Astrocyte (in vitro differentiated cells and primary cell): ENCODE data around the gene MYMK. TPM values are rescaled to one million over a fixed set of nuclear protein-coding genes. Genes with fewer than 3 reads are reported as not detected.

Experiments used
- DNase-seq: peaks from one replicate; pipeline ENCODE4 v3.0.0-alpha.2; 2010; ENCODE audit warnings: low read depth
- FAIRE-seq: peaks from 2 replicates; lab custom pipeline; 2011; peaks lifted over from hg19 to GRCh38; lab: Jason Lieb, UNC
- H2AFZ ChIP-seq: 2 replicates; pipeline ENCODE4 v1.6.0; 2012; ENCODE audit warnings: low read depth, low read length, inconsistent platforms
- H3K27ac ChIP-seq: 2 replicates; pipeline ENCODE4 v1.5.1; 2011; ENCODE audit warnings: low read depth, low read length, inconsistent platforms
- H3K27me3 ChIP-seq: 2 replicates; pipeline ENCODE4 v1.6.0; 2011; ENCODE audit warnings: low read length, inconsistent platforms; ENCODE audit not compliant: insufficient read depth
- H3K36me3 ChIP-seq: 2 replicates; pipeline ENCODE4 v1.5.1; 2011; ENCODE audit warnings: low read length, inconsistent platforms; ENCODE audit not compliant: insufficient read depth
- H3K4me1 ChIP-seq: 2 replicates; pipeline ENCODE4 v1.5.1; 2011; ENCODE audit warnings: low read length, inconsistent platforms; ENCODE audit not compliant: insufficient read depth
- H3K4me2 ChIP-seq: 2 replicates; pipeline ENCODE4 v1.6.0; 2012; ENCODE audit warnings: low read length, inconsistent platforms
- H3K4me3 ChIP-seq: 2 replicates; pipeline ENCODE4 v1.5.1; 2011; ENCODE audit warnings: low read depth, mild to moderate bottlenecking, low read length, inconsistent platforms; ENCODE audit not compliant: insufficient read depth
- H3K79me2 ChIP-seq: 2 replicates; pipeline ENCODE4 v1.6.0; 2012; ENCODE audit warnings: mild to moderate bottlenecking, low read length, inconsistent platforms; ENCODE audit not compliant: insufficient read depth
- H3K9ac ChIP-seq: 2 replicates; pipeline ENCODE4 v1.6.0; 2012; ENCODE audit warnings: mild to moderate bottlenecking, low read length, inconsistent platforms
- H3K9me3 ChIP-seq: 2 replicates; pipeline ENCODE4 v1.5.1; 2012; ENCODE audit warnings: low read depth, mild to moderate bottlenecking, low read length, inconsistent platforms; ENCODE audit not compliant: insufficient read depth
- H4K20me1 ChIP-seq: 2 replicates; pipeline ENCODE4 v1.6.0; 2012; ENCODE audit warnings: low read length, inconsistent platforms; ENCODE audit not compliant: insufficient read depth
- H3K27ac Mint-ChIP-seq: one replicate; pipeline ENCODE4 v1.8.0; 2021; ENCODE audit warnings: mild to moderate bottlenecking, mixed read lengths; ENCODE audit not compliant: unreplicated experiment
- H3K27me3 Mint-ChIP-seq: one replicate; pipeline ENCODE4 v1.8.0; 2021; ENCODE audit warnings: low read depth, mixed read lengths; ENCODE audit not compliant: unreplicated experiment
- H3K36me3 Mint-ChIP-seq: one replicate; pipeline ENCODE4 v1.8.0; 2021; ENCODE audit warnings: low read depth, mixed read lengths; ENCODE audit not compliant: unreplicated experiment
- H3K4me1 Mint-ChIP-seq: one replicate; pipeline ENCODE4 v1.8.0; 2021; ENCODE audit warnings: low read depth, mixed read lengths; ENCODE audit not compliant: unreplicated experiment
- H3K4me3 Mint-ChIP-seq: one replicate; pipeline ENCODE4 v1.8.0; 2021; ENCODE audit warnings: mild to moderate bottlenecking, moderate library complexity, mixed read lengths; ENCODE audit not compliant: unreplicated experiment
- H3K9me3 Mint-ChIP-seq: one replicate; pipeline ENCODE4 v1.8.0; 2021; ENCODE audit warnings: mild to moderate bottlenecking, mixed read lengths; ENCODE audit not compliant: unreplicated experiment
- CTCF ChIP-seq: IDR thresholded peaks from 2 replicates; pipeline ENCODE4 v1.5.1; 2011; ENCODE audit warnings: low read depth, mild to moderate bottlenecking, inconsistent platforms, low read length, moderate library complexity; ENCODE audit not compliant: insufficient read depth
- EZH2 ChIP-seq: IDR thresholded peaks from 2 replicates; pipeline ENCODE4 v1.6.1; 2012; ENCODE audit warnings: mild to moderate bottlenecking, low read length, inconsistent platforms; ENCODE audit not compliant: insufficient read depth
- total RNA-seq: library from RNA; stranded (reverse); gene quantifications from 2 replicates; pipeline ENCODE4 v1.2.1, GENCODE V29; 2021

MYMK gene
- total RNA-seq, 1 donor from 2014 or later, result not detected

GRCh38 chr9:133510926-133511505 lies 13.7 kb downstream of the MYMK start:
- DNase-seq, result no peak
- Histone ChIP-seq H3K4me3 (no peak overlapping the region), H2AFZ (no peak overlapping the region), H3K4me2 (no peak overlapping the region), H4K20me1 (no peaks in the 10 kb centered on the region), H3K9me3 (no peaks in the 10 kb centered on the region), H3K79me2 (no peaks in the 10 kb centered on the region), H3K9ac (no peak overlapping the region), H3K4me1 (peaks cover 22% of the 10 kb centered on the region), H3K36me3 (no peaks in the 10 kb centered on the region), H3K27me3 (peaks cover 4% of the 10 kb centered on the region), H3K27ac (no peak overlapping the region)
- no peak overlapping the region for H3K27ac Mint-ChIP-seq
- peaks cover 14% of the 10 kb centered on the region for H3K4me1 Mint-ChIP-seq
- peaks cover 11% of the 10 kb centered on the region for H3K27me3 Mint-ChIP-seq
- TF ChIP-seq CTCF (no peak), EZH2 (no peak)
- H3K4me3 Mint-ChIP-seq, result no peak overlapping the region
- H3K36me3 Mint-ChIP-seq, result no peaks in the 10 kb centered on the region
- H3K9me3 Mint-ChIP-seq, result no peaks in the 10 kb centered on the region
- FAIRE-seq, result no peak

- FAIRE-seq (no peak), DNase-seq (no peak)
- peaks cover 14% of the 10 kb centered on the region for H3K4me1 Mint-ChIP-seq
- no peak overlapping the region for H3K4me3 ChIP-seq
- no peak overlapping the region for H3K9ac ChIP-seq
- H3K27ac Mint-ChIP-seq, result no peak overlapping the region
- no peaks in the 10 kb centered on the region for H3K79me2 ChIP-seq
- no peaks in the 10 kb centered on the region for H3K36me3 ChIP-seq
- H3K27me3 ChIP-seq, result peaks cover 4% of the 10 kb centered on the region
- H3K9me3 ChIP-seq, result no peaks in the 10 kb centered on the region
- H2AFZ ChIP-seq, result peak overlapping the region; percentile 35
- peak overlapping the region; percentile 76 for H3K4me2 ChIP-seq
- H3K4me3 Mint-ChIP-seq, result no peak overlapping the region
- peaks cover 25% of the 10 kb centered on the region for H3K4me1 ChIP-seq
- TF ChIP-seq CTCF (no peak), EZH2 (no peak)
- no peaks in the 10 kb centered on the region for H3K36me3 Mint-ChIP-seq
- H4K20me1 ChIP-seq, result no peaks in the 10 kb centered on the region
- no peaks in the 10 kb centered on the region for H3K9me3 Mint-ChIP-seq
- H3K27me3 Mint-ChIP-seq, result peaks cover 6% of the 10 kb centered on the region
- no peak overlapping the region for H3K27ac ChIP-seq
Observed at GRCh38 chr9:133509179-133510083, 15.3 kb downstream of the MYMK start.
